IMR-90 (cell line): ENCODE measurements around the gene FNDC3B. TPM values are rescaled to one million over a fixed set of nuclear protein-coding genes. Genes with fewer than 3 reads are reported as not detected.

Experiments used
- ATAC-seq: fragments of 200-7000 bp; cut with Tn5 transposase; 2 replicates; pipeline ENCODE4 v1.9.1; 2020; ENCODE audit warnings: low read depth, mild to moderate bottlenecking, moderate library complexity
- BruUV-seq: library from RNA; stranded (reverse); fragments of 400-500 nt; replicated peaks from 2 replicates; lab custom pipeline; 2021; lab: Mats Ljungman, UMichigan
- CTCF ChIA-PET: fragments of 300-600 bp; formaldehyde crosslinking; extraction: SDS; loops from one replicate; lab custom pipeline; 2021; ENCODE audit warnings: antibody characterized with exemption; lab: Yijun Ruan, JAX
- POLR2A ChIA-PET: fragments of 300-600 bp; sonication (Branson Sonifier 250); formaldehyde crosslinking; loops from one replicate; lab custom pipeline; 2022; ENCODE audit warnings: antibody characterized with exemption; ENCODE audit not compliant: unreplicated experiment; lab: Charles Lee
- DNase-seq: peaks from one replicate; pipeline ENCODE4 v3.0.0; 2013
- H2AFZ ChIP-seq: replicated peaks from 2 replicates; pipeline ENCODE3; 2013; ENCODE audit warnings: low read length, mild to moderate bottlenecking; ENCODE audit not compliant: poor library complexity
- H2AK5ac ChIP-seq: 2 replicates; pipeline ENCODE4 v1.6.1; 2013; ENCODE audit warnings: low read depth, low read length, inconsistent platforms
- H2AK9ac ChIP-seq: replicated peaks from 2 replicates; pipeline ENCODE3; 2013; ENCODE audit warnings: mild to moderate bottlenecking, low read depth, low read length, moderate library complexity; ENCODE audit not compliant: poor library complexity
- H2BK120ac ChIP-seq: 2 replicates; pipeline ENCODE4 v1.6.1; 2013; ENCODE audit warnings: low read depth, low read length, inconsistent platforms
- H2BK15ac ChIP-seq: 3 replicates; pipeline ENCODE4 v1.6.1; 2013; ENCODE audit warnings: low read depth, low read length, inconsistent platforms
- H2BK20ac ChIP-seq: 2 replicates; pipeline ENCODE4 v1.6.1; 2013; ENCODE audit warnings: low read depth, mild to moderate bottlenecking, inconsistent platforms, low read length, moderate library complexity
- H2BK5ac ChIP-seq: 2 replicates; pipeline ENCODE4 v1.6.1; 2013; ENCODE audit warnings: mild to moderate bottlenecking, low read depth, low read length, inconsistent platforms; ENCODE audit not compliant: poor library complexity, severe bottlenecking
- H3K14ac ChIP-seq: replicated peaks from 2 replicates; pipeline ENCODE4 v1.6.1; 2013; ENCODE audit warnings: low read depth, low read length, inconsistent platforms
- H3K18ac ChIP-seq: 2 replicates; pipeline ENCODE4 v1.6.1; 2013; ENCODE audit warnings: low read depth, low read length, control low read depth
- H3K23ac ChIP-seq: 2 replicates; pipeline ENCODE4 v1.6.1; 2013; ENCODE audit warnings: low read depth, low read length, inconsistent platforms
- H3K27ac ChIP-seq: 2 replicates; pipeline ENCODE4 v1.5.1; 2013; ENCODE audit warnings: mild to moderate bottlenecking, control low read depth, low read length; ENCODE audit not compliant: insufficient read depth
- H3K27me3 ChIP-seq: 2 replicates; pipeline ENCODE4 v1.6.1; 2013; ENCODE audit warnings: low read length; ENCODE audit not compliant: control insufficient read depth, insufficient read depth
- H3K36me3 ChIP-seq: 2 replicates; pipeline ENCODE4 v1.6.1; 2013; ENCODE audit warnings: low read length, mixed read lengths; ENCODE audit not compliant: control insufficient read depth, insufficient read depth
- H3K4ac ChIP-seq: 2 replicates; pipeline ENCODE4 v1.6.1; 2013; ENCODE audit warnings: low read depth, low read length, inconsistent platforms
- H3K4me1 ChIP-seq: 2 replicates; pipeline ENCODE4 v1.6.1; 2013; ENCODE audit warnings: low read length, mixed read lengths; ENCODE audit not compliant: control insufficient read depth, insufficient read depth
- H3K4me2 ChIP-seq: 2 replicates; pipeline ENCODE4 v1.6.1; 2013; ENCODE audit warnings: low read depth, mild to moderate bottlenecking, control low read depth, low read length, moderate library complexity
- H3K4me3 ChIP-seq: 2 replicates; pipeline ENCODE4 v1.5.1; 2013; ENCODE audit warnings: low read depth, mild to moderate bottlenecking, control low read depth, low read length, moderate library complexity; ENCODE audit not compliant: insufficient read depth
- H3K56ac ChIP-seq: 2 replicates; pipeline ENCODE4 v1.6.1; 2013; ENCODE audit warnings: low read length, inconsistent platforms; ENCODE audit not compliant: insufficient read depth; ENCODE audit errors: extremely low read depth
- H3K79me1 ChIP-seq, 2 experiments: 2 replicates each; pipeline ENCODE4 v1.6.1; 2013; ENCODE audit warnings: low read length in 2 of 2, inconsistent platforms in 1 of 2, low read depth in 1 of 2
- H3K9ac ChIP-seq: 2 replicates; pipeline ENCODE4 v1.6.1; 2013; ENCODE audit warnings: low read depth, low read length, control low read depth
- H3K9me1 ChIP-seq: 2 replicates; pipeline ENCODE4 v1.6.1; 2013; ENCODE audit warnings: low read length, inconsistent platforms; ENCODE audit not compliant: insufficient read depth
- H3K9me3 ChIP-seq: 2 replicates; pipeline ENCODE4 v1.6.1; 2013; ENCODE audit warnings: low read length; ENCODE audit not compliant: control insufficient read depth, insufficient read depth
- H4K20me1 ChIP-seq: 2 replicates; pipeline ENCODE4 v1.6.1; 2013; ENCODE audit warnings: low read length, inconsistent platforms; ENCODE audit not compliant: insufficient read depth
- H4K5ac ChIP-seq: 2 replicates; pipeline ENCODE4 v1.6.1; 2013; ENCODE audit warnings: mild to moderate bottlenecking, low read depth, low read length, control low read depth
- H4K8ac ChIP-seq, 2 experiments: 2 replicates each; pipeline ENCODE4 v1.6.1; 2013; ENCODE audit warnings: low read depth in 2 of 2, low read length in 2 of 2, control low read depth in 1 of 2, inconsistent platforms in 1 of 2
- H4K91ac ChIP-seq: 2 replicates; pipeline ENCODE4 v1.6.1; 2013; ENCODE audit warnings: low read depth, low read length, inconsistent platforms; ENCODE audit not compliant: insufficient read depth
- BHLHE40 ChIP-seq: fragments of 150-350 bp; IDR thresholded peaks from 2 replicates; pipeline ENCODE4 v1.6.1; 2016; ENCODE audit warnings: mild to moderate bottlenecking, low read depth, low read length
- FOS ChIP-seq: fragments of 150-350 bp; IDR thresholded peaks from 2 replicates; pipeline ENCODE4 v1.6.1; 2016; ENCODE audit warnings: low read depth, low read length
- MAFK ChIP-seq: IDR thresholded peaks from 2 replicates; pipeline ENCODE4 v1.6.1; 2012; ENCODE audit warnings: low read depth, low read length, improper control_type of control experiment
- WGBS, 2 experiments: methylation state at CpG; one replicate each; pipeline versions ENCODE4 v1.1.5 to v1.1.7; 2013; ENCODE audit warnings: missing lambda C conversion rate in 2 of 2; ENCODE audit not compliant: insufficient read length in 1 of 2; ENCODE audit errors: extremely low coverage in 2 of 2; 5-methylcytosine and 5-hydroxymethylcytosine counted together
- dilution Hi-C: fragments of 300-500 bp; cut with HindIII; formaldehyde crosslinking; loops from one replicate; pipeline ENCODE4 v1.14.3; 2018; ENCODE audit warnings: low sequenced_read_pairs; ENCODE audit not compliant: unreplicated experiment
- in situ Hi-C: fragments of 300-500 bp; cut with MboI; formaldehyde crosslinking; loops from 3 replicates; pipeline ENCODE4 v1.14.3; 2019; ENCODE audit warnings: low sequenced_read_pairs, inconsistent platforms, mixed read lengths
- intact Hi-C: fragments of 100-400 bp; cut with micrococcal nuclease; formaldehyde crosslinking; loops from 2 replicates; pipeline ENCODE4 v1.10.0; 2022
- polyA plus RNA-seq, 3 experiments: library from polyadenylated mRNA; depleted of rRNA; stranded (reverse); fragments of >200 nt; gene quantifications; 2 replicates each; pipeline ENCODE4 v1.2.3, GENCODE V29; 2012; ENCODE audit warnings: low replicate concordance in 1 of 3
- total RNA-seq: library from RNA; depleted of rRNA; stranded (reverse); fragments of >200 nt; gene quantifications from 2 replicates; pipeline ENCODE4 v1.2.3, GENCODE V29; 2012

The FNDC3B gene
- total and polyA plus RNA-seq, 2 of the 4 experiments (the other 2 are of a cell fraction): 23.9 to 150 TPM

DNA sequence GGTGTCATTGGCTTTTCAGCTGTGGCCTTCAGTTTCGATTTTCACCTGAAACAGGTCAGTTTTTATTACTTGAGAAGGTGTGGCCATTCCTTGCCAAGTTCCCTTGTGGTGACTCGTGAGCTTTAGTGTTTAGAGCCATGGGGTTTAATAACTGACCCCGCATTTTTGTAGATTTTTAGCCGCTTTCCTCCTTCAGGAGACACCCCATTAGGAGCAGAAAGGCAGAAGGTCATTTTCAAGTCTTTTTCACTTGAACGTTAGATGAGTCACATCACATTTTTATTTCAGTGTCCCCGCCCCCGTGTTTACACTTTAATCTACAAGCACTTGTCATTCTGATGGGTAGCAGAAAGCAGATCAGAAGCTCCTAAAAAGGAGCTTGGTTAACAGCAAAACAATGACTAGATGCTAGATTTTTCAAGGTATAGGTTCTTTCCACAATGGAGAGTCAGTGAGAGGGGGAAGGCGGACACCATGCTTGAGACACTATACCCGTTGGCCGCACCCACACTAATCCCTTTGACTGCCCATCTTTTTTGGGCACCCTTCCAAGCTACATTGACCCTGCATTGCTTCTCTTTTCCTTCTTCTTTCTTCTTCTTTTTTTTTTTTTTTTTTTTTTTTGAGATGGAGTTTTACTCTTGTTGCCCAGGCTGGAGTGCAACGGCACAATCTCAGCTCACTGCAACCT, 276.2 kb downstream of the FNDC3B start:
- Histone ChIP-seq H3K79me1 (peaks cover 40 to 76% of the 10 kb centered on the region in 2 experiments), H3K36me3 (peaks cover 38% of the 10 kb centered on the region), H4K8ac (peak overlapping the region in 1 of 2 experiments; percentile 65; a peak in 1 of 4 replicates), H3K4me3 (no peak overlapping the region), H2BK120ac (peak overlapping the region; percentile 59; the same call in 1 of the 2 replicates), H2AFZ (no peak overlapping the region), H3K9me3 (no peaks in the 10 kb centered on the region), H2AK5ac (peak overlapping the region; percentile 72), H3K4ac (peak overlapping the region; percentile 32), H3K27ac (peak overlapping the region; percentile 74), H3K18ac (peak overlapping the region; percentile 66; the same call in 1 of the 2 replicates), H2BK20ac (peak overlapping the region; percentile 50), H3K27me3 (no peaks in the 10 kb centered on the region), H2BK5ac (peak overlapping the region; percentile 62), H3K14ac (peak overlapping the region; percentile 67; the same call in 1 of the 2 replicates), H2AK9ac (no peak overlapping the region), H3K9ac (no peak overlapping the region), H3K23ac (no peak overlapping the region), H4K91ac (no peak overlapping the region), H4K20me1 (peaks cover 10% of the 10 kb centered on the region; the same call in 1 of the 2 replicates), H3K4me2 (peak overlapping the region; percentile 60; the same call in 1 of the 2 replicates), H3K56ac (no peak overlapping the region), H3K4me1 (peaks cover 36% of the 10 kb centered on the region), H3K9me1 (peaks cover 36% of the 10 kb centered on the region), H4K5ac (no peak overlapping the region), H2BK15ac (peak overlapping the region; percentile 18; the same call in 1 of the 3 replicates)
- no TSS peak for BruUV-seq
- ChIA-PET POLR2A (interaction anchor here (0.6 kb wide), 1 partner anchor 145 kb away, joined by 4 read pairs; no protein-coding TSS in a partner anchor), CTCF (no interaction called here)
- peak; percentile 33 for ATAC-seq
- peak; percentile 85 for DNase-seq
- in situ Hi-C loops (no loop called here), dilution Hi-C loops (no loop called here), intact Hi-C loops (no loop called here)
- 100% methylated on average over 1 of the region's 11 CpGs; no CpG with 5 or more reads in 1 of the 2 experiments for WGBS, 2 experiments
- TF ChIP-seq MAFK (peak; percentile 47; the same call in 1 of the 2 replicates), FOS (peak; percentile 53; the same call in 1 of the 2 replicates), BHLHE40 (no peak)
